GM12874 (cell line): ENCODE results near the gene BAIAP2L2.

Experiments used
- CTCF ChIP-seq: IDR thresholded peaks from 2 replicates; pipeline ENCODE4 v1.5.1; 2011; ENCODE audit warnings: low read depth, mild to moderate bottlenecking, control low read depth, low read length, moderate library complexity; ENCODE audit not compliant: insufficient read depth

The BAIAP2L2 gene

DNA sequence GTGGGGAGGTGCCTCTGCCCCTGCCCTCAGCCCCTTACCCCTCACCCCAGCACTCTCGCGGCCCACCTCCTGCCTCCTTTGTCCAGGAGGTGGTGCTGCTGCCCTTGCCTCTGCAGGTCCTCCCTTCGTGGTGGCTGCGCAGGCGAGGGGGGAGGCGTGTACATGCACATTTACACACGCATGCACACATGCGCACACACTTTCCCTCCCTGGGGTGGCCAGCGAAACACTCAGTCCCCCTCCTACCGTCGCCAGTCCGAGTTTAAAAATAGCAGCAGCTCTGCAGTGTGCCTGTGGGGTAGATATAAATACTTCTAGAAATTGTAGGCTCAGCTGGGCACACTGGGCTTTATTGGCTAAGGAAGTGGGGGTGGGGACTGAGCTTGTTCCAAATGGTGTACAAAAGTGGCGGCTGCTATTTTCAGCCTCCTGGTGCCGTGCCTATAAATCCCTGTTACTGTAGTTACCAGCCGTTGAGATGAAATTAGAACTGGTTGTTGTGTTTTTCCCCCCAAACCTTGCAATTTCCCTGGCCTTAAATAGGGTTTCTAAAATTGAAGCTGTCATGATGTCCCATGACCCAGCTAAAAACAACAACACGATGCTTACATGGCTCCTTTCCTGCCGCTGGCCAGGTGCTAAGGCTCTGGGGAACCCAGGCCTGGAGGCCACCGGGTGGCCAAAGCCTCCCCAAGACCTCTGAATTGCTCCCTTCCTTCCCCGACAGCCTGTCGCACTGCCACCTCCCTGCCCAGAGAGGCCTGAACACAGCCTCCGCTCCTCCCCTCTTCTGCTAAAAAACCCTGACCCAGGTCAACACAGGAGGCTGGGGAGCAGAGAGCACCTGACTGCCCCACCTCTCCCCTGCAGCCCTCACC, 40.9 kb downstream of the BAIAP2L2 start:
- peak; percentile 31; the same call in 1 of the 2 replicates for TF ChIP-seq CTCF

DNA sequence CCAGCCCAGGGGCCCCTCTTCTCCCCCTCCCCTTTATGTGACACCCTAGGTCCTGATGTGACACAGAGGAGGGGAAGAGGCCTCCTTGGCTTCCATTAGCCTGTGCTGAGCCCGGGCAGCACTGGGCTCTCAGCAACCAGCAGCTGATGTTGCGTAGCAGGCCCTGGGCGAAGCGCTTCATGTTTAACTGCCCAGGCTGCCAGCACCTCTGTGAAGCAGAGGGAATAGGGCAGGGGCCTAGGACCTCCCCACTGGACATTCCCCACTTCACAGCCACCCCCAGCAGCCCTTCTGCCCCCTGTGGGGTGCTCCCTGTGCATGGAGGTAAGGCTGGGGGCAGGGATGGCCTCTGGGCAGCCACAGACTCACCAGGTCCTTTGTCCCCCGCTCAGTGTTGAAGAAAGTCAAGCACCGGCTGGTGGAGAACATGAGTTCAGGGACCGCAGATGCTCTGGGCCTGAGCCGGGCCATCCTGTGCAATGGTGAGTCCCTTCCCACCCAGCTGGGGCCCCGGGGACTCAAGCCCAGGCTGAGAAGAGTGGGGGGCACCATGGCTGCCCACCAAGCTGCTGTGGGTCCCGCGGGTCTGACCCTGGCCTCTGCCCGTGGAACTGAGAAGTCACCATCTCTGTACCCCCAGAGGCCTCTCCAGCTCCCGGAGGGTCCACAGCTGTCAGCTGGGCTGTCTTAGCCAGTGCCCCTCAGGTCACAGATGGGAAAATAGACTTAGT, 41.7 kb downstream of the BAIAP2L2 start:
- TF ChIP-seq CTCF, result no peak

GRCh38 chr22:38067761-38068360, 42.6 kb downstream of the BAIAP2L2 start:
- no peak for TF ChIP-seq CTCF

DNA sequence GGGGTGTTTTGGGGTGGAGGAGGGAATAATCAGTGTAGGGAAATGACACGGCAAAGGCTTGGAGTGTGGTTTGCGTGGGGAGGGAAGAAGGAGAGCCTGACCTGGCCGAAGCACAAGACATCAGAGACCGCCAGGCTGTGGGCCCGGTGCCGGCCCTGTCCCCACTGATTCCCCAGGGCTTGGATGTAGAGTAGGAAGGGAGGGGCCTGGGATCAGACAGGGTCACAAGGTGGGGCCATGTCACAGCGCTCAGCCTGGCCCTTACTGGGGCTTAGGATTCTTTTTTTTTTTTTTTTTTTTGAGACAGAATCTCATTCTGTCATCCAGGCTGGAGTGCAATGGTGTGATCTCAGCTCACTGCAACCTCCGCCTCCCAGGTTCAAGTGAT, 43.5 kb downstream of the BAIAP2L2 start:
- no peak for TF ChIP-seq CTCF

DNA sequence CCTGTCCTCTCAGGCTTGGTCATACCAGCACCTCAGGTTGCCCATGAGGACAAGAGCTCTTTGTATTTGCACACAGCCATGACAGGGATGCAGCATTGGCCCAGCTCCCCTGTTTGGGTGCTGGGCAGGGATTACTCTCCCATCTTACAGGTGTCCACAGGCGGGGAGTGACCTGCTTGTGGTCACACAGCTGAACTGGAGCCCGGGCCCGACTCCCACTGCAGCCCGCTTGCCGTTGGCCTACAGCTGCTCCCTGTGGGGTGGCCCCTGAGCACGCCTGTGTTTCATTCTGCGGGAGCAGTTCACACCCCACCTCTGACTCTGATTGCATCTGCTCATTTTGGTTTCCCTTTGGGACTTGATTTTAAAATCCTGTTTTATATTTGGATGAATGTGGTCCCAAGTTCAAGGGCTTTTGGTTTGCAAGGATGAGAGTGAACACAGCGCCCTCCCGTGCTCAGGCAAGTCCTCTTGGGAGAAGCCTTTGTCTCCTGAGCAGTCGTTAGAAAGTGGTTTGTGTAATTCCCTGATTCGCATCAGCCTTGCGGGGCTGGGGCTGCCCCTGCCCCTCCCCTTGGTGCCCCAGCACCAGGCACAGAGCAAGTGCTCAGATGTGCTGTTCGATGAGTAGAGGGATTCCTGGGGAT, 44.0 kb downstream of the BAIAP2L2 start:
- no peak for TF ChIP-seq CTCF

DNA sequence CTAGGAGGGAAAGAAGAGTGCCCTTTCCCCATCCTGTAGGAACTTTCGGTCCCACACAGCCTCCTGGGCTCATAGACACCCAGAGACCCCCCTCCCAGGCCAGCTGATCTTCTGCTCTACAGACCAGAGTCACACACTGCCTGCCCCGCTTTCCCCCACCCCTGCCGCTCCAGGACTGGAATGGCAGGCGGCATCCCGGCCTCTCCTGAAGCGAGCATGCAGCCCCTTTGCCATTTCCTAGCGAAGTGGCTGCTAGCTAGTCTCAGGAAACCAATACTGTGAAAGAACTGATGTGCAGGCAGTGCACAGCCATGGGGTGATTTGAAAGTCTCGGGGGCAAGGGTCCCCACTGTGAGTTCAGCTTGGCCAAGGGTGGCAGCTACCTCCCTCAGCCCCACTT, 44.9 kb downstream of the BAIAP2L2 start:
- no peak for TF ChIP-seq CTCF

GRCh38 chr22:38062791-38063190, 47.7 kb downstream of the BAIAP2L2 start:
- no peak for TF ChIP-seq CTCF
